Fibroblast of skin of right quadriceps (primary cell): ENCODE results near the gene TMEM207.
A peak's percentile ranks its signal among the peaks of the same experiment; 100 is the strongest.

Experiments used
- DNase-seq: peaks from one replicate; pipeline ENCODE4 v3.0.0-alpha.2; 2013

The TMEM207 gene

DNA sequence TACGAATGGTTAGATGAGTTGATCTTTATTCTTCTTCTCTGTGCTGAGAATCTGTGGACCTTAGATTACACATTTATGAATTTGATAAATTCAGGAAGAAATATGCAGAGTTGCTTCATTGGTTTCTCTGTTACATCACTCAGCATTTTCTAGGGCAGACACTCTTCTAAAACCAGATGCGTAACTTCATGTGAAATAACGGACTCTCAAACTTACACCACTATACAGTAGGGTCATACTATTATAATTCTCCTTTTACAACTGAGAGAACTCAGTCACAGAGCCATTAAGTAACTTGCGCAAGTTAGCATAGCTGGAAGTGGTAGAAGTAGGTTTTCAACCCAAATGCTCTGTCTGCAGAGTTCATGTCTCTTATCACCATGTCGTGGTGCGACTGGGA, 5.7 kb downstream of the TMEM207 start:
- no peak for DNase-seq

- DNase-seq = peak; percentile 26
Observed at GRCh38 chr3:190443257-190443656, 6.4 kb downstream of the TMEM207 start.

DNA sequence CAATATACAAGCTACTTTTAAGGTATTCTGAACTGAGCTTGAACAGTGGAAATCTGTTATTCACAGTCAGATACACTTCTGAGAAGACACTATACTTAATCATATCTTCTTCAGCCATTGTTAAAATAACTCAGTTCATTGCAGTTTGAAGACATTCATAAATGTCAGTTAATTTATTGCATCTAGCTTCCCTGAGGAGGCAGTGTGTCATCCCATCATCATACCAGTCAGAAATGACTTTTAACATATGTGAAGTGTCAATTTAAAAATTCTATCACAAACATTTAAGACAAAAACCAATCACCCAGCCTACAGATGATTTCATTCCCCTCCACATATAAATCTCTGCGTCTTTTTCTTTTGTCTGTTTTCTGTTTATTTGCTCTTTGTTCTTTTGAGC, 7.5 kb downstream of the TMEM207 start:
- no peak for DNase-seq

- DNase-seq = no peak
Observed at GRCh38 chr3:190436331-190436730, 13.4 kb downstream of the TMEM207 start.

GRCh38 chr3:190435618-190436017, 14.1 kb downstream of the TMEM207 start:
- peak; percentile 34 for DNase-seq

DNA sequence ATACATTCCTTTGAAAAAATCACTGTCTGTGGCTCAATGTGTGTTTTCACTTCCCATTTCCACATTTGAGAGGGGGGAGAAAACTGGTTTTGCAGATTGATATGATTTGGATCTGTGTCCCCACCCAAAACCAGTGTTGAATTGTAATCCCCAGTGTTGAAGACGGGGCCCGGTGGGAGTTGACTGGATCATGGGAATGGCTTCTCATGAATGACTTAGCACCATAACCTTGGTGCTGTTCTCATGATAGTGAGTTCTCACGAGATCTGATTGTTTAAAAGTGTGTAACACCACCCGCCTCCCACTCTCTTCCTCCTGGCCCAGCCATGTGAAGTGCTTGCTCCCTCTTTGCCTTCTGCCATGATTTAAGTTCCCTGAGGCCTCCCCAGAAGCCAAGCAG, 16.1 kb downstream of the TMEM207 start:
- DNase-seq = no peak

DNA sequence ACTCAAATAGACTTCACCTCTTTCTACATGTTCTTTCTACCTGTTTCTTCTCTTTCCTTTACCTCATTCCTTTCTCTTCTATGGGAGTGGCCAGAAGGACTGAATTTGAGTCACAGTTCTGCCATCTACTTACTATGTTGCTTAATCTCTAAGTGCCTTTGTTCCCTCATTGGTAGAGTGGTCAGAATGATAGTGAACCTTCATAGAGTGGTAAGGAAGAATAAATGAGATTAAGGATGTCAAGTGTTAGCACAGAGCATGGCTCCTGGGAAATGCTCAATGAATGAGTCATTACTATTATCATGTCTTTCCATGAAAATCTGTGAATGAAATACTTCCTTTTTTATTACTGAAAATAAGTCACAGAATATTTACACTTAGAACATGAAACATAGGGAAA, 17.5 kb downstream of the TMEM207 start:
- peak; percentile 34 for DNase-seq

- no peak for DNase-seq
Observed at GRCh38 chr3:190430906-190431305, 18.8 kb downstream of the TMEM207 start.

- DNase-seq = peak; percentile 52
Observed at GRCh38 chr3:190429681-190430080, 20.0 kb downstream of the TMEM207 start.

DNA sequence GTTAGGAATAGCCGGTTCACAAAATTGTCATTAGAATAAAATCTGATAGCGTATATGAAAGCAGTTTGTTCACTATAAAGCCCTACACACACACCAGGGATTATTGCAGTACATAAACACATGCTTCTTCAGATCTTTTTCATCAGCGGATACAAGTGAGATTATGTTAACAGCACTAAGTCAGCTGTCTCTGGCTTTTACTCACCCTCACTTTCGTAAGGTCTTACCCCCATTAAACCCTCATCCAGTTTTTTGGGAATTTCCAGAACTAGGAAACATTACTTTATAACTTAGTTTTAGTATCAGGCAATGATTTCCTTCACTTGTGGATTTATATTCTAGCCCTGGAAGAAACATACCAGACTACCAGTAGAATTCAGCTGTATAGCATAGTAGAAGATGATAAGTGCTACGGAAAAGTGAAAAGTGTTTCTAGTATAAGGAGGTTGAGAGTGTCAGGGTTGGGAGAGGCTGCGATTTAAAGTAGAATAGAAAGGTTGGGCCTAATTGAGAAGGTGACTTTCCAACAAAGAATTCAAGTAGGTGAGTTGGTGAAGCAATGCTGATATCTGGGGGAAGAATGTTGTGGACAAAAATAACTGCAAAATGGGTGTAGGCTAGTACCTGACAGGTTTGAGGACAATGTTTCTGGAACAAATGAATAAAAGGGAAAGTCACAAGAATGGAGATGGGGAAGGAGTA, 22.7 kb downstream of the TMEM207 start:
- no peak for DNase-seq

DNA sequence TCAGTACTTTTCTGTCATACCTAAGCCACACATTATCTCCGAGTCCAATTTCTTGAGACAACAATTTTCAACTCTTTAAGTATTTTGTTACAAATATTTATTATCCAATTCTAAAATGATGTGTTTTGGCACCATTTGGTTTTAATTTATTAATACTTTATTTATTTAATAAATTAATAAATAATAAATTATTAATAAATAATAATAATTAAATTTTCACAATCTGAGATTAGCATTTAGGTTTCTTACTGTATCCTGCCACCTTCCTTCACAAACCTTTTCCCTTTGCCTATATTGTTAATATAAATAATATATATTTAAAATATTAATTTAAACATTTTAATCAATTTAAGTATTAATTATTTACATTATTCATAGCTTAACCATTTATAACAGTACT, 23.9 kb downstream of the TMEM207 start:
- no peak for DNase-seq

DNA sequence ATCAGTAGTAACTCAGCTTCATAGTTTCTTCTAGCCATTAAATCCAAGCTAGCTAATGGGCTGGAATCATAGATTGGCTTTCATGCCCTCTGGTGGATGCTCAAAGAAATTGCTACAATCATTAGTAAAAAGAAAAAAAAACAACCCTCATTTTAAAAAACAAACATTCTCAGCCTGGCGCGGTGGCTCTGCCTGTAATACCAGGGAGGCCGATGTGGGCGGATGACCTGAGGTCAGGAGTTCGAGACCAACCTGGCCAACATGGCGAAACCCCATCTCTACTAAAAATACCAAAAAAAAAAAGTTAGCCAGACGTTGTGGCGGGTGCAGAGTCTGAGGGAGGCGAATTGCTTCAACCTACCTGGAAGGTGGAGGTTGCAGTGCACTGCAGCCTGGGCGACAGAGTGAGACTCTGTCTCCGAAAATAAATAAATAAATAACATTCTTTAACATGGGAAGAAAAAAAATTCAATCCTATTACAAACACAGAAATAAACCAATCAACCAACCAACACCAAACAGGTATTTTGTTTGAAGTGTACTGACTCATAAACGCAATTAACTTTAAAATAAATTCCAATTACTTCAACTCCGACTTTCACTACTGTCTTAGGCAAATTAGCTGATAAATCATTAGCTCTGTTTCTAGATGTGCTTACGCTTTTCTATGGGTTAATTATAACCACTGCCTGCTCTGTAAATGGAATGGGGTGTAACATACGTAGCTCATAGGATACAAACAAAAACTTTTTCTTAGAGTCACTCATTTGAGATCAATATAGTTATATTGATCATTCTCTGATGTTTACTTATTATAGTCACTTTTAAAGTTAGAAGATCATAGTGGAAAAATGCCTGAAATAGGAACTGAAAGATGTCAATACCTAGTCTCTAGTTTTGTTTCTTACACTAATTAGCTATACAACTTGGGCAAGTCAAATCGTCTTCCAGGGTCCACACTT, 24.9 kb downstream of the TMEM207 start:
- DNase-seq = peak; percentile 67

DNA sequence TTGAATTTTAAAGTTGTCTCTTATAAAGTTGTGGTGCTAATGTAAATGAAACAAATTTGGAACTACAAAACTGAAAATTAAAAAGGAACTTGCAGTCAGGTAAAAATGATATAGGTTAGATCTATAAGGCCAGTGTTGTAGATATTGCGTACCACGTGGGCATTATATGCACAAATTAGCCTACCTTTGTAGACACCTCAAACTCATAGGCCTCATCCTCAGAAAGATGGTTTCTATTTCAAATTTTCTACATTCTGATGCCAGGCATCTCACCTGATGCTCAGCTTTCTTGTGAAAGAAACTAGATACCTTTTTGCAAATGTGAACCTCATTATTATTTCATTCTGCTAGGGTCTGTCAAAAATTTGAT, 25.6 kb downstream of the TMEM207 start:
- DNase-seq = no peak

DNA sequence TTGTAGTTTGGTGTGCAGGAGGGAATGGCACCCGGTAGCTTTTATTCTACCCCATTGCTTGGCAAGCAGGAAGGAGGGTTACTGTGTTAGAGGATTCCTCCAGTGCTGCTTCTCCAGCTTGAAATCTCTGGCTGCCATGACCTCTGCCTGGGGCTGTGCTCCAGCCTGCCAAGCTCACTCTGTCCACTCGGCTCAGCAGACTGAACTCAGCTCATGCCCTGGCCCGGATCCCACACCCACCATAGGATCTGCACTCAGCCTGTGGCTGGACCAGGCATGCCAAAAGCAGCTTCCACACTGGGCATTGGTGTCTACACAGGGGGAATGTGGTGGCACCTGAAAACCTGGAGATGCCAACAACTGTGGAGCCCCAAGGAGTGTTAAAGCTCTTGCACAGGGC, 35.4 kb downstream of the TMEM207 start:
- DNase-seq = no peak

DNA sequence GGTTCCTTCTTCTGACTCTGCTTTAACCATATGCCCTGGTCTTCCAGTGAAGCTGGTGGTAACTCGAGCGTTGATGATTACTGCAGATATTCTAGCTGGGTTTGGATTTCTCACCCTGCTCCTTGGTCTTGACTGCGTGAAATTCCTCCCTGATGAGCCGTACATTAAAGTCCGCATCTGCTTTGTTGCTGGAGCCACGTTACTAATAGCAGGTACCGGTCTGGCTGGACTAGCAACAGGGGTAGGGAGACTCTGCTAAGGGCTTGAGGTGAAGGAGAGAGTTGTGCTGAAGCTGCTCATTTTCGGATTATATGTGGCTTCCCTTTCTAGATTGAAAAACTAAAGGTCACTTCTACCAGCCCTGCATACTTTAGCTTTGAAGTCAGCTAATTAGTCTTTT, 45.0 kb downstream of the TMEM207 start:
- DNase-seq = no peak

- DNase-seq = no peak
Observed at GRCh38 chr3:190401963-190402362, 47.7 kb downstream of the TMEM207 start.

GRCh38 chr3:190399677-190400076, 50.0 kb downstream of the TMEM207 start:
- DNase-seq = no peak

GRCh38 chr3:190397889-190398288, 51.8 kb downstream of the TMEM207 start:
- DNase-seq = no peak

GRCh38 chr3:190396001-190396400, 53.7 kb downstream of the TMEM207 start:
- DNase-seq = no peak

DNA sequence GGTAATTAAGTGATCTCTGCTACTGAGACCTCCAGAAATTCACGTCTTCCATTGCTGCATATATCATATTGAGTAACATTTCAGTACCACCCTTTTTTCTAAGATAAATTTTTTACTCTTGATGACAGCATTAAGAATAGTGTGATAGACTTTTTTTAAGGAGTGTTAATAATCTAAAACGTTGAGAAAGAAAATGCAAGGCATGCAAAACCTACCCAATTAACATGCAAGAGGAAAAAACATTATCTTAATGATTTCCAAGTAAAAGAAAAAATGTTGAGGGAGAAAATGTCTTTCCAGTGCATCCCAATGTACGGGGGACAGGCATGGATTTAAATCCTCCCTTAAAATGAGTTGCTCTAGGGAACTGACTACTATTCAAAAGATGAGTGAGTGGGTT, 61.0 kb downstream of the TMEM207 start:
- DNase-seq = no peak

DNA sequence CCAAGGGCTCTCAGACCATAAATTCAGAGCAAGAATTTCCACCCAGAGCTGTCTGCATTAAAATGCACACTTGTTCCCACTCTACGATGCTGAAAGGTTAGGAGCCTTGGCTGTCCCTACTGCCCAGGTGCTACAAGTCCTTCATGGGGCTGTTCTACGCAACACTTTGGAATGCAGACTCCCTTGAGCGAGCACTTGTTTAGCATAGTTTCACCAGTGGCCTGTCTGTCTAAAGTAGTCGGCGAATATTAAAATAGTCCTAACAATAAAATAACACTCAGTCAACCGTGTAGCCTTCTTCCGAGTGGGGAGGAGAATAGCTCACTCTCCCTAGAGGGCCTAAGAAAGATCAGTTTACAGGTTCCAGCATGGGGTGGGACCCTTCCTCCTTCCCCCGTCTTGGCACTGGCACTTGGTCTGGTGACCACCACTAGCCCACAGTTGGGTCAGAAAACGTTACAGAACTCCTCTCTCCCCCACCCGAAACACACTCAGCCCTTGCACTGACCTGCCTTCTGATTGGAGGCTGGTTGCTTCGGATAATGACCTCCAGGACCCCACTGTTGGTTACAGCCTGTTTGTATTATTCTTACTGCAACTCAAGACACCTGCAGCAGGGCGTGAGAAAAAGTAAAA, 62.0 kb downstream of the TMEM207 start, which contains the start of gene CLDN16:
TSS of gene CLDN16 (plus strand) at position 586 of the 636 bp plus-strand sequence. CDS start 167 bp downstream, outside the sequence.
- no peak for DNase-seq

DNA sequence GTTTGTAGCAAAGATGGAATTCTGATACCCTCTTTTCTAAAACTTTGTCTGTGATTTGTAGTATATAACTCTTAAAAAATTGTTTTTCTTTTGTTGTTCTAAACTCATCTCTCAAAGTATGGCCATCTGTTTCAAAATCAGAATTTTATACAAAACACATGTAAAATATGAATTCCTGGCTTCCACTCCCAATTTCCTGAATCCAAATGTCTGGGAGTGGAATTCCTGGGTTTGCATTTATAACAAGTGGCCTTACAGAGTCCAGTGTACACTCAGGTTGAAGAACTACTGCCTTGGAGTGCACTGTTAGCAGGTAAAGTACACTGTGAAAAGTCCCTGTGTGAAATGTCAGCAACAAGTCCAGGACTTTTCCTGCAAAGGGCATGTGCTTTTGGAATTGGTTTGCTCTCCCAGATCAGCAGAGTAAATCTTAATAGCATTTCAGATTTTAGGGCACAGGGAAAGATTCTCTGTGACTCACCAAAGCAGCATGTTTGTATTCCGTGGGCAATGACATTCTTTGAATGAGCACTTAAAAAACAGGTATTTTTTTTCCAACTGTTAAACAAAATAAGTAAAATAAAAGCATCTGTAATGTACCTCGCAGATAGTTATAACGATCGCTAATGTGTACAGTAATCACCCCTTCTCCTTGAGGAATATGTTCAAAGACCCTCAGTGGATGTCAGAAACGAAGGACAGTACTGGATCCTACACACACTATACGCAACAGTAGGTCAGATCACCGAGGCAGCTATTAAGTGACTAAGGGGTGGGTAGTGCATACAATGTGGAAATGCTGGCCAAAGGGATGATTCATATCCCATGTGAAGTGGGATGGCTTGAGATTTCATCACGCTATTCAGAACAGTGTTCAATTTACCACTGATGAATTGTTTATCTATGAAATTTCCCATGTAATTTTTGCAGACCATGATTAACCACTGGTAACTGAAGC, 63.7 kb downstream of the TMEM207 start:
- peak; percentile 96 for DNase-seq
